BE2C (cell line): ENCODE data around the gene ENOX1.

Experiments
- DNase-seq: peaks from one replicate; pipeline ENCODE4 v3.0.0-alpha.2; 2020
- H3K27me3 ChIP-seq: fragments of 250-450 bp; sonication (Bioruptor Pico); 2 replicates; pipeline ENCODE4 v1.5.1; 2020; ENCODE audit warnings: mild to moderate bottlenecking
- H3K36me3 ChIP-seq: fragments of 250-450 bp; sonication (Bioruptor Pico); 2 replicates; pipeline ENCODE4 v1.5.1; 2020; ENCODE audit warnings: mild to moderate bottlenecking
- H3K4me1 ChIP-seq: fragments of 250-450 bp; sonication (Bioruptor Pico); 2 replicates; pipeline ENCODE4 v1.5.1; 2020
- H3K4me3 ChIP-seq: 2 replicates; pipeline ENCODE4 v1.5.1; 2011; ENCODE audit warnings: low read depth, low read length
- H3K9me3 ChIP-seq: fragments of 250-450 bp; sonication (Bioruptor Pico); 2 replicates; pipeline ENCODE4 v1.5.1; 2020
- TF ChIP-seq, protein P1 (sequence below): IDR thresholded peaks from 2 replicates; pipeline ENCODE4 v1.5.1; 2012; ENCODE audit warnings: mild to moderate bottlenecking, low read depth, low read length

Gene ENOX1

DNA sequence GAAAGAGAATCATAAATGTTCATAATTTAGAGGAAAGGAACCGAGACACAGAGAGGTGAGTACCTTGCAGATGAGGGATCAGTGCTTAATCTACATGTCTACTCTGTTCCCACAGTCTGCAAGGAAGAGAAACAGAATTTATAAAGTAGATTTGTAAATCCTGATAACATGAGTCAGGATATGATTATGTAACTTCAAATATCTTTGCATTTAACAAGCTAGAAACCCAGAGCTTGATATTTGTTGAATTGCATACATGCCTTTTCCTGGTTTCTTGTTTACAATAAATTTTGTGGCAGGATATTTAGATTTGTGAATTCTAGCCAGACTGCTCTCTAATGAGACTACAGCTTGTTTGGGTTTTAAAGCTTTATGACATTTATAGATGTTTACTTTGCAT, 219.2 kb downstream of the ENOX1 start:
- no peaks in the 10 kb centered on the region for H3K36me3 ChIP-seq
- H3K4me3 ChIP-seq = no peak overlapping the region
- no peaks in the 10 kb centered on the region for H3K27me3 ChIP-seq
- H3K4me1 ChIP-seq = peaks cover 6% of the 10 kb centered on the region
- TF ChIP-seq, protein P1, sequence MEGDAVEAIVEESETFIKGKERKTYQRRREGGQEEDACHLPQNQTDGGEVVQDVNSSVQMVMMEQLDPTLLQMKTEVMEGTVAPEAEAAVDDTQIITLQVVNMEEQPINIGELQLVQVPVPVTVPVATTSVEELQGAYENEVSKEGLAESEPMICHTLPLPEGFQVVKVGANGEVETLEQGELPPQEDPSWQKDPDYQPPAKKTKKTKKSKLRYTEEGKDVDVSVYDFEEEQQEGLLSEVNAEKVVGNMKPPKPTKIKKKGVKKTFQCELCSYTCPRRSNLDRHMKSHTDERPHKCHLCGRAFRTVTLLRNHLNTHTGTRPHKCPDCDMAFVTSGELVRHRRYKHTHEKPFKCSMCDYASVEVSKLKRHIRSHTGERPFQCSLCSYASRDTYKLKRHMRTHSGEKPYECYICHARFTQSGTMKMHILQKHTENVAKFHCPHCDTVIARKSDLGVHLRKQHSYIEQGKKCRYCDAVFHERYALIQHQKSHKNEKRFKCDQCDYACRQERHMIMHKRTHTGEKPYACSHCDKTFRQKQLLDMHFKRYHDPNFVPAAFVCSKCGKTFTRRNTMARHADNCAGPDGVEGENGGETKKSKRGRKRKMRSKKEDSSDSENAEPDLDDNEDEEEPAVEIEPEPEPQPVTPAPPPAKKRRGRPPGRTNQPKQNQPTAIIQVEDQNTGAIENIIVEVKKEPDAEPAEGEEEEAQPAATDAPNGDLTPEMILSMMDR = no peak
- no peaks in the 10 kb centered on the region for H3K9me3 ChIP-seq
- DNase-seq = no peak

DNA sequence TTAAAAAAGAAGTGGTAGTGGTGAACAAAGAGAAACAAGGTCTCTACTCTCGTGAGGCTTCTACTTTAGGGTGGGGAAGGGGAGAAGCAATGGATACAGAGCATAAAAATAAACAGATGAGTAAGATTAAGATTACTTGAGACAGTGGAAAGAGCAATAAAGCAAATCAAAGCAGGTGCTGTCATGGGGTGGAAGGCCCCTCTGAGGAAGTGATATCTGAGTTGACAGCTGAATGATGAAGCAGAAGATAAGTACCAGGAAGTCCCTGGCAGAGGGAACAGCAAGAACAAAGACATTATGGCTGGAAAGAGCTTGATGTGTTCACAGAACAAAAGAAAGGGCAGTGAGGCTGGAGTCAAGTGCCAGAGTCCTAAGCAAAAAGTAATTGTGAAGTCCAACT, 221.8 kb downstream of the ENOX1 start:
- TF ChIP-seq, protein P1 = no peak
- Histone ChIP-seq H3K4me3 (no peak overlapping the region), H3K36me3 (no peaks in the 10 kb centered on the region), H3K9me3 (no peaks in the 10 kb centered on the region), H3K27me3 (no peaks in the 10 kb centered on the region), H3K4me1 (peaks cover 6% of the 10 kb centered on the region; the same call in 1 of the 2 replicates)
- DNase-seq = no peak

DNA sequence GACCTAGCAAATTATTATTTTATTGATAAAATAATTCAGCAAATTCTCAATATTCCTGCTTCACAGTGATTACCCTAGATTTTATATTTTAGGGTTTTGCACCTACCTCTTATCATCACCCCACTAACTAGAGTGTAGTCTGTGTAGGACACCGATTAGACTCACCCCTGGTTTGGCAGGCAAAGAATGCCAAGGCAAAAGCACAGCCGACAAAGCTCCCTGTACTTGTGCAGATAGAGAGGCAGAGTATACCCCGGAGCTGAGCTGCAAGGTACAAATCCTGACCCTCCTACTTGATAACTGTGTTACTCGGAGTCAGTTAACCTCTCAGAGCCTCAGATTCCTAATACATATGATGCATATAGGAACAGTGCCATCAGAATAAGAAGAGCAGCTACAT, 225.7 kb downstream of the ENOX1 start:
- Histone ChIP-seq H3K9me3 (no peaks in the 10 kb centered on the region), H3K4me1 (no peaks in the 10 kb centered on the region; the same call in 1 of the 2 replicates), H3K4me3 (no peak overlapping the region), H3K36me3 (no peaks in the 10 kb centered on the region), H3K27me3 (no peaks in the 10 kb centered on the region)
- TF ChIP-seq, protein P1 = no peak
- DNase-seq = no peak

DNA sequence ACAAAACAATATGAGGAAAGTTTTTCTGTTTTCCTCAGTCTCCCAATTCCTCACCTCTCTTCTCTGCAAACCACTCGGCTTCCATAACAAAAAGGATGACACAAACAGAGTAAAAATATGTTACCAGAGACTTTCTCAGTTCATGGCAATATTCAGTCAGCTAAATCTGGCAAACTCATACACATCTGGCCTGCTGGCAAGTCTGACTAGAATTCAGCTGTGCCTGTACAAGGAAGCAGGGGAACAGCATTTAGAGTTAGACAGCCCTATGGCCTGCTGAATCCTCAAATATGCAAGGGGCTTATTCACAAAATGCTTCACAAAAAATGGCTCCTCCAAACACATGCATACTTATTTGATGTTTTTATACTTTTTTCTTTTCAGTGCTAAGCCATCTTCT, 227.8 kb downstream of the ENOX1 start:
- Histone ChIP-seq H3K4me3 (no peak overlapping the region), H3K4me1 (no peaks in the 10 kb centered on the region), H3K27me3 (no peaks in the 10 kb centered on the region), H3K36me3 (no peaks in the 10 kb centered on the region), H3K9me3 (no peaks in the 10 kb centered on the region)
- TF ChIP-seq, protein P1 = no peak
- DNase-seq = no peak

DNA sequence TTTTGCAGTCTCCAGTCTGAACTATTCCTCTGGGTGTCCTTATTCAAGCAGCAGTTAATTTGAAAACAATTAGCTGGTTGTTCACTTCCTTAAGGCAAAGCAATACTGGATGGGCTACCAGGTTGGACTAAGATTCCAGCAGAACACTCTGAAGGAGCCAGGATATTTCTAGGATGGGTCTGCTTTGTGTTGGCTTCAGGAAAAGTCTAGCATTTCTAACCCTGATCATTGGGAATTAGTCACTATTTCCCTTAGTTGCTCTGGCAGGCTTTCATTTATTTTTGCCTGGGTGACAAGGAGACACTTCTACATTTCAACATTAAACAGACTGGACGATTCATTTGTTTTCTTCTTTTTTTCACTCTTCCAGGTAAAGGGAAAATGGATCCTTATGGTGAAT, 228.4 kb downstream of the ENOX1 start:
- DNase-seq = no peak
- H3K4me1 ChIP-seq = peaks cover 3% of the 10 kb centered on the region; the same call in 1 of the 2 replicates
- no peak overlapping the region for H3K4me3 ChIP-seq
- TF ChIP-seq, protein P1 = no peak
- no peaks in the 10 kb centered on the region for H3K9me3 ChIP-seq
- H3K36me3 ChIP-seq = no peaks in the 10 kb centered on the region
- no peaks in the 10 kb centered on the region for H3K27me3 ChIP-seq

DNA sequence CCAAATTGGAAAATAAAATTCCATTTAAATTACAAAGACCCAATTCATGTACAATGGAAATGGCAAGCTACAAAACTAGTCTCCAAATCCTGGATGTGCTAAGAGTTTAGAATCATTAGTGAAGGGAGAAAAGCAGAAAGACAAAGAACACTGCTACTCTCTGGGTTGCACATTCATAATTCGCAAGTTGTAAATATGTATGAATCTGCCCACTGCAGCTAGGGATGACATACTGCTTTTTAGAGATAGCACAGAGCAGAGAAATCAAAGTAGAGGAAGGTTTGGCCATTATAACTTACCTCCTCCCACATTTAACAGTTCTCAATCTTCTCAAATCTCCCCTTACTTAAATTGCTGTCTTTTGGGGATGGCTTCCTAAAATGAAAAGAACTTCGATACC, 231.1 kb downstream of the ENOX1 start:
- H3K4me1 ChIP-seq = peaks cover 4% of the 10 kb centered on the region; the same call in 1 of the 2 replicates
- no peak for DNase-seq
- TF ChIP-seq, protein P1 = no peak
- H3K36me3 ChIP-seq = no peaks in the 10 kb centered on the region
- H3K27me3 ChIP-seq = no peaks in the 10 kb centered on the region
- H3K4me3 ChIP-seq = no peak overlapping the region
- no peaks in the 10 kb centered on the region for H3K9me3 ChIP-seq
